ENCODE results near the gene FDXR. TPM values are rescaled to one million over a fixed set of nuclear protein-coding genes. Genes with fewer than 3 reads are reported as not detected.

The FDXR gene
- total RNA-seq, 1 donor from 2014 or later: 11.2 TPM

DNA sequence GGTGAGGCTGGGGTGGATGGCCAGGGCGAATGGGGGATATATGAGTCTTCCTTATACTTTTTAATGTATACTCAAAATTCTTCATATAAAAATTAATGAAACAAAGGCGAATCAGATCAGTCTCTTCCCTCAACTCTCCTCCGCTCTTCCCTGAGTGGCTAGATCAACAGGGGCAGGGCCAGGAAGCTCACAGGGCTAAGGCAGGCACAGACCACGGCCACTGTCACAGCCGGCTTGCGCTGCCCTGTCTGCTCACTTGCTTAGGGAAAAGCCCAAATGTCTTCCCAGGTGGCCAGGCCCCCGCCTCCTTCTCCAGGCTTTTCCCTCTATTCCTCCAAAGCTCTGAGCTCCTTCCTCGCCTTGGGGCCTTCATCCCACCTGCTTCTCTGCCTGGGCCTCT lies 19.1 kb downstream of the FDXR start:
- peaks cover 64% of the 10 kb centered on the region for H3K27me3 ChIP-seq

GRCh38 chr17:74853048-74853397 lies 19.8 kb downstream of the FDXR start:
- H3K27me3 ChIP-seq: peaks cover 60% of the 10 kb centered on the region
- no peak overlapping the region for H3K4me3 ChIP-seq

More for the DNA sequence above, 19.1 kb downstream of the FDXR start:
- DNase-seq (no peak), ATAC-seq (no peak)
- no peak overlapping the region for H3K4me3 ChIP-seq
- H3K9me3 ChIP-seq: no peaks in the 10 kb centered on the region
- H3K36me3 ChIP-seq: no peaks in the 10 kb centered on the region
- no peak for TF ChIP-seq CTCF (IDR thresholded peaks at IDR 0.05)
- H3K27ac ChIP-seq: no peak overlapping the region
- peaks cover 11% of the 10 kb centered on the region for H3K4me1 ChIP-seq
- intact Hi-C loops (cut with DNase I): no loop called here

DNA sequence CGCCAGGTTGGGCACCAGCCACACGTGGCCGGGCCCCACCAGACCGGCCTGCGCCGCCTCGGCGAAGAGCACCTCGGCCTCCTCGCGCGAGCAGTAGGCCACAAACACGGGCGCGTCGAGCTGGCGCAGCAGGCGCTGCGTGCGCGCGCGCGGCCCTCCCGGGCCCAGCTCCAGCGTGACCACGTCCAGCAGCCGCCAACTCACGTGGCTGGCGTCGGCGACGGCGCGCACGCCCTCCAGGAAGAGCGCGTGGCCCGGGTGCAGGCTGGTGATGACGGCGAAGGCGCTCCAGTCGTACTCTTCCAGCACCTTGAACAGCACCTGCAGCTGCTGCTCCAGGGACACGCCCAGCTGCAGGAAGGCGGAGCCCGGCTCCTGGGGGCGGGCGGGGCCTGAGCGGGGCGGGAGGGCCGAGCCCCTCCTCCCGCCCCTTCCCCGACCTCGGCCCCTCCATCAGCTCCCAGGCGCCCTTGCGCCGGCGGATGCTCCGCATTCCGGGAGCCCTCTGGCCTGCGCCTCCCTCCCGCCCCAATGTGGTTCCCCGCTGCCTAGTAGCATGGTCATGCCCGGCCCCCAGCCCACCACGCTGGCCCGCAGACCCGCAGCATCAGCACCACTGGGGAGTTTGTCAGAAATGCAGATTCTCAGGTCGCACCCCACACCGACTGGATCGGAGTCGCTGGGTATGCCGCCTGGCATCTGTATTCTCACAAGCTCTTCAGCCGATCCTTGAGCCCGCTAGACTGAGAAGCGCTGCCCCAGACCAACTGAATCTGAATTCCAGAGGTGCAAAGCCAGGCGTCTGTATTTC lies 20.4 kb downstream of the FDXR start:
- ATAC-seq (peak; percentile 78), DNase-seq (no peak)
- Histone ChIP-seq H3K9me3 (no peaks in the 10 kb centered on the region), H3K4me1 (peaks cover 11% of the 10 kb centered on the region), H3K27me3 (peaks cover 54% of the 10 kb centered on the region), H3K36me3 (no peaks in the 10 kb centered on the region), H3K4me3 (no peak overlapping the region), H3K27ac (no peak overlapping the region)
- intact Hi-C loops (cut with DNase I): no loop called here
- TF ChIP-seq CTCF (IDR thresholded peaks at IDR 0.05): no peak

More at GRCh38 chr17:74853048-74853397, 19.8 kb downstream of the FDXR start:
- ATAC-seq (no peak), DNase-seq (no peak)
- intact Hi-C loops (cut with DNase I): no loop called here
- TF ChIP-seq CTCF (IDR thresholded peaks at IDR 0.05): no peak
- Histone ChIP-seq H3K27ac (no peak overlapping the region), H3K9me3 (no peaks in the 10 kb centered on the region), H3K4me1 (peaks cover 11% of the 10 kb centered on the region), H3K36me3 (no peaks in the 10 kb centered on the region)

DNA sequence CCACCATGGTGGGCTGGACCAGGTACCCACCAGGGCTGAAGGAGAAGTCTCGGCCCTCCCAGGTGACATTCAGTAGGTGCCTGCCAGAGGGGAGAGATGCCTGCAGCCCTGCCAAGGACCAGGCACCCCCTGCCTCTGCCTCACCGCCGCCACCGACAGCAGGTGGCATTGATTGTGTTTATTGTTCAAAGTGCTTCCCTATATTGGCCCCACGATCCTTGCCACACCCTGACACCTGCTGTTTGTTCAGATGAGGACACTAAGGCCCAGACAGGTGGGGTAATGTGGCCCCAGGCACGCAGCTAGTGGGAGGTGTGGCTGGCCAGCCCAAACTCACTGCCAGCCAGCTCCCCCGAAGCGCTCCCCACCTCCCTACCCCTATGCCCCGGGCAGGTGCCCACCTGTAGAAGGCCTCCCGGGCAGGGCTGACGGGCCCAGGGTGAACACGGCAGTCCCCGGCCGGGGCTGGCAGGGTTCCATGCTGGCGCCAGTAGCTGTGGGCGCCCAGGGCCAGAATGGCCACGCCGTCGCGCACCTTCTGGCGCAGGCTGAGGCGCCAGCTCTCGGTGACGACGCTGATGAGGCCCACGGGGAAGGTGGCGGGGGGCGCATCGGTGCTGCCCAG lies 21.1 kb downstream of the FDXR start:
- no peak overlapping the region for H3K4me3 ChIP-seq
- intact Hi-C loops (cut with DNase I): no loop called here
- ATAC-seq: no peak
- H3K27ac ChIP-seq: no peak overlapping the region
- H3K9me3 ChIP-seq: no peaks in the 10 kb centered on the region
- peaks cover 52% of the 10 kb centered on the region for H3K27me3 ChIP-seq
- peaks cover 11% of the 10 kb centered on the region for H3K4me1 ChIP-seq
- DNase-seq: no peak
- no peak for TF ChIP-seq CTCF (IDR thresholded peaks at IDR 0.05)
- no peaks in the 10 kb centered on the region for H3K36me3 ChIP-seq

- Histone ChIP-seq H3K27ac (no peak overlapping the region), H3K27me3 (peaks cover 52% of the 10 kb centered on the region), H3K36me3 (no peaks in the 10 kb centered on the region), H3K4me1 (peaks cover 11% of the 10 kb centered on the region), H3K4me3 (no peak overlapping the region), H3K9me3 (no peaks in the 10 kb centered on the region)
- intact Hi-C loops (cut with DNase I): no loop called here
- DNase-seq: no peak
- no peak for TF ChIP-seq CTCF (IDR thresholded peaks at IDR 0.05)
- ATAC-seq: no peak
Measured at GRCh38 chr17:74850914-74851313, 21.9 kb downstream of the FDXR start.
